ENCODE results near the gene SLC34A2.

Gene SLC34A2

DNA sequence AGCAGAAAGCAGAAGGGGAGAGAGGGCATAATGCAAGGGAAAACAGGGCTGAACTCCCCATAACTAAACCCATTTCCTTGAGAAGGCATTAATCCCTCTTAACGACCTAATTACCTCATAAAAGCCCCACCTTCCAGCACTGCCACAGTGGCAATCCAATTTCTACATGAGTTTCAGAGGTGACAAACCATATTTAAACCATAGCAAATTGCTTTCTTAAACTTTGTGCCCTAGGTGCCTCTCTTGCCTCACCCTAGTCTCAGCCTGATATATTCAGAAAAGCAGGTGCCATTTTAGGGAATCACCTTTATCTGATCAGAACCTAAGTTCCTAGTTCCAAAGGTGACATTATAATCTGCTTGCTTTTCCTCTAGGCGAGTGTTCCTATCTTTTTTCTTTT lies 48.9 kb downstream of the SLC34A2 start:
- Histone ChIP-seq H3K9me3 (ENCODE audit: low read length) (no peaks in the 10 kb centered on the region), H3K27ac (ENCODE audit: low read depth, low read length, poor library complexity, severe bottlenecking) (no peak overlapping the region), H3K4me1 (ENCODE audit: insufficient read depth, low read length, severe bottlenecking) (no peaks in the 10 kb centered on the region), H3K9me2 (ENCODE audit: low read depth, low read length) (no peaks in the 10 kb centered on the region), H3F3A (ENCODE audit: insufficient read depth, low read length) (no peaks in the 10 kb centered on the region), H3K9ac (ENCODE audit: low read length) (no peak overlapping the region), H3K79me2 (ENCODE audit: insufficient read depth, low read length) (no peaks in the 10 kb centered on the region), H3K4me2 (ENCODE audit: low read length) (no peak overlapping the region), H2AFZ (ENCODE audit: low read length) (no peak overlapping the region), H3K4me3 (ENCODE audit: low read depth, low read length, poor library complexity, severe bottlenecking) (no peak overlapping the region), H3K36me3 (ENCODE audit: insufficient read depth, low read length) (no peaks in the 10 kb centered on the region), H3K27me3 (ENCODE audit: insufficient read depth, low read length) (no peaks in the 10 kb centered on the region), H4K20me1 (ENCODE audit: insufficient read depth, low read length) (no peaks in the 10 kb centered on the region)
- TF ChIP-seq, protein P1, sequence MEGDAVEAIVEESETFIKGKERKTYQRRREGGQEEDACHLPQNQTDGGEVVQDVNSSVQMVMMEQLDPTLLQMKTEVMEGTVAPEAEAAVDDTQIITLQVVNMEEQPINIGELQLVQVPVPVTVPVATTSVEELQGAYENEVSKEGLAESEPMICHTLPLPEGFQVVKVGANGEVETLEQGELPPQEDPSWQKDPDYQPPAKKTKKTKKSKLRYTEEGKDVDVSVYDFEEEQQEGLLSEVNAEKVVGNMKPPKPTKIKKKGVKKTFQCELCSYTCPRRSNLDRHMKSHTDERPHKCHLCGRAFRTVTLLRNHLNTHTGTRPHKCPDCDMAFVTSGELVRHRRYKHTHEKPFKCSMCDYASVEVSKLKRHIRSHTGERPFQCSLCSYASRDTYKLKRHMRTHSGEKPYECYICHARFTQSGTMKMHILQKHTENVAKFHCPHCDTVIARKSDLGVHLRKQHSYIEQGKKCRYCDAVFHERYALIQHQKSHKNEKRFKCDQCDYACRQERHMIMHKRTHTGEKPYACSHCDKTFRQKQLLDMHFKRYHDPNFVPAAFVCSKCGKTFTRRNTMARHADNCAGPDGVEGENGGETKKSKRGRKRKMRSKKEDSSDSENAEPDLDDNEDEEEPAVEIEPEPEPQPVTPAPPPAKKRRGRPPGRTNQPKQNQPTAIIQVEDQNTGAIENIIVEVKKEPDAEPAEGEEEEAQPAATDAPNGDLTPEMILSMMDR (IDR thresholded peaks at IDR 0.05; ENCODE audit: low read length): no peak
- no peak for TF ChIP-seq EZH2 (IDR thresholded peaks at IDR 0.05; ENCODE audit: borderline replicate concordance, low read length)

DNA sequence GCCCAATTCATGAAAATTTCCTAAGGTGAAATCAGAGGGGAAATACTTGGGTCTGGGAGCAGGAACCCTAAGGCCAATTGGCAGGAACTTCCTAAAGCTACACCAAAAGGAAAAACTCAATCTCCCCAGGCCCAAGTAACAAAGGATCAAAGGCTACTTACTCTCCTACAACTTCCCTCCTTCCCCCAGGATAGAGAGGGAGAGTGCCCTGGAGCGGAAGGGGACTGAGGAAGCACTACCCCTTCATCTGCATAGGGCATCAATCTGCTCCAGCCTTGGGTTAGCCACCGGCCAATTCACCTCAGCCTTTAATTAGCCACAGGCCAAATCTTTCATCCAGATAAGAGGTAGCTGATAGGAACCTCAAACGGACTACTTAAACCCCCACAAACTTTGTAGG lies 55.0 kb downstream of the SLC34A2 start:
- Histone ChIP-seq H3K27me3 (ENCODE audit: insufficient read depth, low read length) (no peaks in the 10 kb centered on the region), H3K4me3 (ENCODE audit: low read depth, low read length, poor library complexity, severe bottlenecking) (no peak overlapping the region), H2AFZ (ENCODE audit: low read length) (no peak overlapping the region), H3K79me2 (ENCODE audit: insufficient read depth, low read length) (no peaks in the 10 kb centered on the region), H4K20me1 (ENCODE audit: insufficient read depth, low read length) (no peaks in the 10 kb centered on the region), H3K4me1 (ENCODE audit: insufficient read depth, low read length, severe bottlenecking) (no peaks in the 10 kb centered on the region), H3K9me2 (ENCODE audit: low read depth, low read length) (no peaks in the 10 kb centered on the region), H3K36me3 (ENCODE audit: insufficient read depth, low read length) (no peaks in the 10 kb centered on the region), H3K9me3 (ENCODE audit: low read length) (no peaks in the 10 kb centered on the region), H3K27ac (ENCODE audit: low read depth, low read length, poor library complexity, severe bottlenecking) (no peak overlapping the region), H3K4me2 (ENCODE audit: low read length) (no peak overlapping the region), H3F3A (ENCODE audit: insufficient read depth, low read length) (no peaks in the 10 kb centered on the region), H3K9ac (ENCODE audit: low read length) (no peak overlapping the region)
- TF ChIP-seq EZH2 (IDR thresholded peaks at IDR 0.05; ENCODE audit: borderline replicate concordance, low read length): no peak
- TF ChIP-seq, protein P1 (IDR thresholded peaks at IDR 0.05; ENCODE audit: low read length): no peak

DNA sequence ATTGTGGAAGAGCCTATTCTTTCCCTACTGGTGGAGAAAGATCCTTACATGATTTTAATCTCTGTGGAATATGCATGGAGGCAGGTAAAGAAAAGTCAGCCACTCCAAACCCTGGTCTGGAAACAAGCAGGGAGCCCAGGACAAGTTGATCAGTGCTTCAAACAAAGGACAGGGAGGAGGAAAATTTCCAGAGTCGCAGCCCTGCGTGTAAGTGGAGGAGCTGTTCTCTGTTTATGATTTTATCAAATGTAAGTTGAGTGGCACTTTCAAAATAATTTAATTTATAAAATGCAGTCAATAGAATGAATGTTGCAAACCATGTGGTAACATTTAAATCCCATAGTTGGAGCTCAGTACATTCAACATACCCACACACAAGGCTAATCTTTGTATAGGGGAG lies 57.0 kb downstream of the SLC34A2 start:
- Histone ChIP-seq H3K4me2 (ENCODE audit: low read length) (no peak overlapping the region), H3F3A (ENCODE audit: insufficient read depth, low read length) (no peaks in the 10 kb centered on the region), H3K79me2 (ENCODE audit: insufficient read depth, low read length) (no peaks in the 10 kb centered on the region), H3K9ac (ENCODE audit: low read length) (no peak overlapping the region), H3K9me3 (ENCODE audit: low read length) (no peaks in the 10 kb centered on the region), H3K9me2 (ENCODE audit: low read depth, low read length) (no peaks in the 10 kb centered on the region), H3K27ac (ENCODE audit: low read depth, low read length, poor library complexity, severe bottlenecking) (no peak overlapping the region), H3K4me1 (ENCODE audit: insufficient read depth, low read length, severe bottlenecking) (no peaks in the 10 kb centered on the region), H3K4me3 (ENCODE audit: low read depth, low read length, poor library complexity, severe bottlenecking) (no peak overlapping the region), H3K27me3 (ENCODE audit: insufficient read depth, low read length) (no peaks in the 10 kb centered on the region), H4K20me1 (ENCODE audit: insufficient read depth, low read length) (no peaks in the 10 kb centered on the region), H3K36me3 (ENCODE audit: insufficient read depth, low read length) (no peaks in the 10 kb centered on the region), H2AFZ (ENCODE audit: low read length) (no peak overlapping the region)
- no peak for TF ChIP-seq EZH2 (IDR thresholded peaks at IDR 0.05; ENCODE audit: borderline replicate concordance, low read length)
- TF ChIP-seq, protein P1 (IDR thresholded peaks at IDR 0.05; ENCODE audit: low read length): no peak

All from OCI-LY1 (cell line).